CD4-positive, alpha-beta T cell treated with Interleukin-4 for 1 hour (primary cell): ENCODE data around the gene RIPOR2.
"Not testable (repeated sequence)": the region's sequence is repeated elsewhere in the genome, so short reads cannot be mapped to it uniquely, and the experiment has no call there.

Experiments used
- DNase-seq, 2 donors: peaks; one replicate each; pipeline ENCODE4 v3.0.0-alpha.2; 2020 to 2022

RIPOR2 gene

DNA sequence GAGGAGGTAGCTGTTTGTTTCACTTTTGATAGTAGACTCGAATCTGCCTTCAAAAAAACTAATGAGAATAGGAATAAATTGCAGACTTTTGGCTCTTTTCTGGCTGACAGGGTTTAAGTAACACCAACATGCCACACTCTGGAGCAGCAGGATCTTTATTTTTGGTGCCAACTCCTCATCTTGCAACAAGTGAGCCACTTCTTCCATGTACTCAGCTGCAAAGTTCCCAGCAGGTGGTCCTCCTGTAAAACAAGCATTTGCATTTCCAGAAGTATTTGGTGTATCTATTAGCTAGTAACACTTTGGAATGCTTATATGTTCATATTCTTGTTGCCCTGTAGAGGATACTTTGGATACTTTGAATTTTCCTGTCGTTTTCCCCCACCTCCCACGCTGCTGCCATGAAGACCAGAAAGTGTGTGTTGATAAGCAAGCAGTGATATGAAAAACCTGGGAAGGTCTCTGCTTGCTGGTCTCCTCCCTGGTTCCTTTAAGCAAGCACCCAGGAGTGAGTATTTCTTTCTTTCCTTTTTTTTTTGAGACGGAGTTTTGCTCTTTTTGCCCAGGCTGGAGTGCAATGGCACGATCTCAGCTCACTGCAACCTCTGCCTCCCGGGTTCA, 138.1 kb downstream of the RIPOR2 start:
- no peak for DNase-seq

DNA sequence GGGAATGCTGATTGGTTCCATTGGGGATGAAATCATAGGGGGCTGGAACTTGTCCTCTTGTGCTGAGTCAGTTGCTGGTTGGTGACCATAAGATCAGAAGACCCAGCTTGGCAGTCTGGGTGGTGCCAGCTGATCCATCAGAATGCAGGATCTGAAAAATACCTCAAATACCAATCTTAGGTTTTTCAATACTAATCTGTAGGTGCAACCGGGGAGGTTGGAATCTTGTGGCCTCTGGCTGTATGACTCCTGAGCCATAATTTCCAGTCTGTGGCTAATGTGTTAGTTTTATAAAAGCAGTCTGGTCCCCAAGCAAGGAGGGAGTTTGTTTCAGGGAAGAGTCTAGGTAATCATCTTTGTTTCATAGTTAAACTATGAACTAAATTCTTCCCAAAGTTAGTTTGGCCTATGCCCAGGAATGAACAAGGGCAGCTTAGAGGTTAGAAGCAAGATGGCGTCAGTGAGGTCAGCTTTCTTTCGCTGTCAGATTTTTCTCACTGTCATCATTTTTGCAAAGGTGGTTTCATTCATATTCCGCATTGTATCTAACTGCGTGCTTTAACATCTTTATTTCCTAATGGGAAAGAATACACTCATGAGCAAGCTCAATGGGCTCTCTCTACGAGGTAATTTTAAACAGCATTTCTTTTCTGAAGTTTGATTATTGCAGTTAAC, 139.0 kb downstream of the RIPOR2 start:
- DNase-seq: no peak

DNA sequence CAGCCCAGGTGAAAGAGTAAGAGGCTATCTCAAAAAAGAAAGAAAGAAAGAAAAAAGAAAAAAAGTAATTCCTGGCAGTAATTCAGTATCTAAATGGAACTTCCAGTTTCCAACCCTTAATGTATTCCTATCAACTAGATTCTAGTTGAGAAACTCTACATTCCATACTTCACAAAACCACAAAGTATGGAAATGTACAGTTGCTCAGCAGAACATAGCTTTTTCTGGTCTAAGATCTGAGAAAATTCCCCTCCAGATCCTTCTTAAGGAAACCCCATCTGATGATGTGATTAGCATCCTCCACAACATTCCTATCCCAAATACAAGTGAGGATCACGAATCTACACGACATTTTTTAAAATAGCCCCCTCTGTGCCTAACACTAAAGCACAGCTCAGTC, 140.7 kb downstream of the RIPOR2 start:
- DNase-seq: no peak

DNA sequence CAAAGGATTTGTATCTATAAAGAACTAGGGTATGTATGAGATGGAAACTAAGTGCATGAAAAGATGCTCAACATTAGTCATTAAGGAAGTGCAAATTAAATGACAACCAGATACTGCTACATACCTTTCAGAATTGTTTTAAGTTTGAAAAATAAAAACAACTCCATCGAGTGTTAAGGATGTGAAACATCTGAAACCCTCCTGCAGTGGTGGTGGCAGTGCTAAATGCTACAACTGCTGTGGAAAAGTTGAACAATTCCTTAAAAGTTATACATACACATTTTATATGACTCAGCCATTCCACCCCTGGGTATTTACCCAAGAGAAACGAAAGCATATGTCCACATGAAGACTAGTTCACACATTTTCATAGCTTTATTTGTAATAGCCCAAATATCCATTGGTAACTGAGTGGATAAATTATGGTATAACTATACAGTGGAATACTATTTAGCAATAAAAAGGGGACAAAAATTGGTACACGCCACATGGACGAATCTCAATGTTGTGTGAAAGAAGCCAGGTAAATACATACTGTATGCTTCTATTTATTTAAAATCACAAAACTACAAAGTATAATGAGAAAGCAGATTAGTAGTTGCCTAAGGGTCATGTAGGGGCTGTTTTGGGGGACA, 147.6 kb downstream of the RIPOR2 start:
- DNase-seq: no peak

DNA sequence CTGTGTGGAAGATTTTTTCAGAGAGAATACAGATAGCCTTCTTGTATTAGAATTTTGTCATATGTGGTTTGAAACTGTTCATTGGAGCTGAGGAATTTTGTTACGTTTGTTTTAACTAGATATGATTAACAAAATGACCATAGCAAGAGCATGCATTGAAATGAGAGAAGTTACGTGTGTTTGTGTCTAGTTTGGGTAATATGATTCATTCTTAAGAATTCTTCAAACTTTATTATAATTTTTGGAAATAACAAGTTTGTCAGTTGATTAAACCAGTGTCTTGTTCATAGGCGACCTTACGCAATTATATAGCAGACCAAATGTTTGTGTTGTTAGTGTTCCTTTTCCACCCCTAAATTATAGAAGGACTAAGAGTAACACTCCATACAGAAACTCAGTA, 155.6 kb downstream of the RIPOR2 start:
- DNase-seq: no peak

DNA sequence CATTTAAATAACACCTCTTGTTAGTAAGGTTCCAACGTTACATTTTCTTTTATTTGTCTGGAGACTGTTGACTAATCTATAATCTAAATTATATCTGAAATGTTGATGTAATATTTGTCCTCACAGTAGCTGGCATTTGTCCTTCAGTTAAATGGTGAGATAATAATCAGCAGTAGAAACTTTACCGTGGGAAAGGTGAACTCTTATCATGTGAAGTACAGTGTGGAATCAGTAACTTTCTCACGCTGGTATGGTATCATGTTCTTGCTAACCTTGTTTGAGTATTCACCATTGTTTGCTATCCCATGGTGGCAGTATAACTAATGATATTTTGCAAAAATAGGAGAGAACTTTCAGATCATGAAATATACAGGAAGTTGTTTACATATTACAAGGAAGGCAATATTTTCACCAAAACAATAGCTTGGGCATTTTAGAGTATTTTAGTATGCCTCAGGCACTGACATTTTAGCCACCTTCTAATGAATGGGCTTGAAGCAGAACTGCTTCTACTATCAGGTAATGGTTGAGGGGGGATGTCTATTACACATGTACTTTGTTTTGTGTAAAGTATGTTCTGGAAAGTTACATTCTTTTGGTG, 156.2 kb downstream of the RIPOR2 start:
- DNase-seq: no peak

DNA sequence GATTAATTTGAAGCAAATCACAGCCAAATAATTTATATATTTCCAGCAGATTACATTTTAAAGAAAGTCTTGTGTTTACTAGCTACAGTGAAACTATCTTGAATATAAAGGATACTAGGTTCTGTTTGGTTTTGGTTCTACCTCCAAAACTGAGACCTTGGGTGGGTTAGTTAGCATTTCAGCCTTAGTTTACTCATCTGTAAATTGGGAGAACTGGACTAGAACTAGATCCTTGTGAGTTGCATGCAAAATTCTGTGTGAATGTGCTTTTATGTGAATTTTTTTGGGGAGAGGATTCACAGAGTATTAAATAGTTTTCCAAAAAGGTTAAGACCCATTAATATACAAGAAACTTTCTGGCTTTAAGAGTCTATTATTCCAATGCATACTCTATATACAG, 156.9 kb downstream of the RIPOR2 start:
- DNase-seq: no peak

DNA sequence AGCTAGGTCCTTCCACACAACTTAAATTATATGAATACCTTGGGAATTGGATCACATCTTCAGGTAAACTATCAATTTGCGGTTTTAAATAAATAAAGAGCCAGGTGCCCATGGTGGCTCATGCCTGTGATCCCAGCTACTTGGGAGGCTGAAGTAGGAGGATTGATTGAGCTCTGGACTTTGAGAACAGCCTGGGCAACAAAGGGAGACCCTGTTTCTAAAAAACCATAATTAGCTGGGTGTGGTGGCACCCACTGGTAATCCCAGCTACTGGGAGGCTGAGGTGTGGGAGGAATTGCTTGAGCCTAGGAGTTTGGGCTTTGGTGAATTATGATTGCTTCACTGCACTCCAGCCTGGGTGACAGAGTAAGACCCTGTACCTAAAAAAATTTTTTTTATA, 157.6 kb downstream of the RIPOR2 start:
- no peak for DNase-seq

DNA sequence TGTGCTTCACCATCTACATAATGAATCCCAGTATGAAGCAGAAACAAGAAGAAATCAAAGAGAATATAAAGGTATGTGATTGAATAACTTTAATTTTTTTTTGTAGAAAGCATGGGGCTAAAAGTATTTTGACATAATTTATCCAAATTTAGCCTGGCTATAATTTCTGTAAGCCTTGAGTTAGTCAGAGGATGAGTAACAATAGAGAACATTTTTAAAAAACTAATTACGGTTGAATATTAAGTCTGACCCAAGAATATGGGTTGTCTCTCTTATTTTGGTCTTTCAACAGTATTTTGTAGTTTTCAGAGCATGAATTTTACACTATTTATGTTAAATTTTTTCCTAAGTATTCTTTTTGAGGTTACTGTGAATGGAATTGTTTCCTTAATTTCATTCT, 158.5 kb downstream of the RIPOR2 start:
- DNase-seq: no peak

DNA sequence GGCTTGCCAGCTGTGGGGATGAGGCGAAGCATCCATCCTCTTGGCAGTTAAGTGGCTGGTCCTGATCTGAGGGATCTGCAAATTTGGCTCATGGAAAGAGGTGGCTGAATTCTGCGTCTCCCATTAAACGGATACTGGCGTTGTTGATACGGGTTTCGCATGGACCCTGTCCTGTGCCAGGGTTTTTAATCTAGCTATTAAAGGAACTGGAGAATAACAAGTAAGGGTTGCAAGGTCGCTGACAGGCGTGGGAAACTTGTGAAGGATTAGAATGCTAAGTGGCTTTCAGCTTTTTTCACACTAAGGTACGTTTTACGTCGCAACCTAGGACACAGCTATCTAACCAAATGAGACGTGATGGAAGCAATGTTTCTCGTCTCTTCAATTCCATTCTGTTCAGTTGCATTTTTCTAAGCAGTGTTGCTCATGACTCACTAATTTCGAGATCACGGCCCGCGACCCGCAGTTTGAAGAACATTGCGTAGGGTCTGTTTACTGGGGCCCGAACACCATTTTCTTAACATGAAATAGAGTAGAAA, 160.2 kb downstream of the RIPOR2 start:
- peak in 1 of 2 donors; percentile 27 for DNase-seq

DNA sequence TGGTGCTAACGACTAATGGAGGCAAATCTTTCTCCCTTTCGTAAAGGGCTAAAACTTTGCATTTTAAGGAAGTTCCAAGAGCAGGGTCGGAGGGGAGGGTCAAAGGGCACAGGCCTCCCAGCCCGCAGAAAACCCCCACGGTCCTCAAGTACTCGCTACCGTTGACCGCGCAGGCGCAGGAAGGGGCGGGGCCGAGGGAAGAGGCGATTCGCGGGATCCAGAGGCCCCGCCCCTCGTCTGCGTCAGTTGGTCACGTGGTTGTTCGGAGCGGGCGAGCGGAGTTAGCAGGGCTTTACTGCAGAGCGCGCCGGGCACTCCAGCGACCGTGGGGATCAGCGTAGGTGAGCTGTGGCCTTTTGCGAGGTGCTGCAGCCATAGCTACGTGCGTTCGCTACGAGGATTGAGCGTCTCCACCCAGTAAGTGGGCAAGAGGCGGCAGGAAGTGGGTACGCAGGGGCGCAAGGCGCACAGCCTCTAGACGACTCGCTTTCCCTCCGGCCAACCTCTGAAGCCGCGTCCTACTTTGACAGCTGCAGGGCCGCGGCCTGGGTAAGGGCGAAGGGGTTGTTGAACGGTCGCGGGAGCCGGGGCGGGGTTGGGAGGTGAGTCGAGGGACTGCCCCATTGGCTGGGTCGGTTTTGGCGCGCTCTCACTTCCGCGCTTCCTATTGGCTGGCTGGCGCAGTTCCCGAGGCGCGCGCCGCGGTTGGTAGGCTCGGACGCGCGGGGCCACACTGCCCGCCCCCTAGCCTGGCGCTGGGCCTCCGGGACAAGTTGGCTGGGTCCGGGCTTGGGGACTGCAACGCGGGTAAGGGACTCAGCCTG, 160.9 kb downstream of the RIPOR2 start, which contains the start of gene GMNN:
GMNN (plus strand) TSS at position 242 of the 824 bp plus-strand sequence. CDS start 2,310 bp downstream, outside the sequence.
- DNase-seq: peak; percentile 96

DNA sequence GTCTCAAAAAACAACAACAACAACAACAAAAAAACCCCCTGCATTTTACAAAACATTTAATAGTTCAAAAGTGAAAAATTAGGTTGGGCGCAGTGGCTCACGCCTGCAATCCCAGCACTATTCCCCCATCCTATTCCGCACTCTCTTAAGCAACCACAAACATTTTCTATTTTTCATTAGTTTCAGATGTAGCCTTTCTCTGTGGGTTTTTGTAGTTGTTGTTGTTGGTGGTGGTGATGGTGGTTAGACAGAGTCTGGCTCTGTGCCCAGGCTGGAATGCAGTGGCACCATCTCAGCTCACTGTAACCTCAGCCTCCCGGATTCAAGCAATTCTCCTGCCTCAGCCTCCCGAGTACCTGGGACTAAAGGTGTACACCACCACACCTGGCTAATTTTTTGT, 167.4 kb downstream of the RIPOR2 start:
- DNase-seq: no peak

DNA sequence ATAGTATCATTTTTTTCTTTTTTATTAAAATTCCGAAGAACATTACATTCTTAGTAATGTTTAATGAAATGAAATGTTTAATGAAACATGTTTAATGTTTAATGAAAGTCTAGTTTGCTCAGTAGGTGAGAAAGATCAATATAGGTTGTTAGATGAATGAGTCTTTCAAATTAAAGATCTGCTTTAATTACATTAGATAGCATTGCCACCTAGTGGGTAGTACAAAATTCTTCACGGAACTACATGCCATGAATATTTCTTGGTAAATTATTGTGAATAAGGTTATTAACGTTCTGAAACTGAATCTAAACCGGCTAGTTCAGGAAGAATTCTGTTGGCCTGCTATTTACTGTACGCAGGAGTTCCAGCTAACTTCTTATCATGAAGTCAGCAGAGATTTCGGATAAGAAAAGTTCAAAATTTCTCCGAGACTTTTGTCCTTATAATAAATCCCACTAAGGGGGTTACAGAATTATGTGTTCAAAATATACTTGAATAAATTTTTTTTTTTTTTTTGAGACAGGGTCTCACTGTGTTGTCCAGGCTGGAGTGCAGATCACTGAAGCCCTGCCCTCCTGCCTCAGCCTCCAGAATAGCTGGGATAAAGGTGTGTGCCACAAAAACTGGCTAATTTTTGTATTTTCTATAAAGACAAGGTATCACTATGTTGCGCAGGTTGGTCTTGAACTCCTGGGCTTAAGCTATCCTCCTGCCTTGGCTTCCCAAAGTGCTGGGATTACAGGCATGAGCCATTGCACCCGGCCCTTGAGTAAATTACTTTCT, 168.9 kb downstream of the RIPOR2 start:
- DNase-seq: peak in 1 of 2 donors; percentile 62

DNA sequence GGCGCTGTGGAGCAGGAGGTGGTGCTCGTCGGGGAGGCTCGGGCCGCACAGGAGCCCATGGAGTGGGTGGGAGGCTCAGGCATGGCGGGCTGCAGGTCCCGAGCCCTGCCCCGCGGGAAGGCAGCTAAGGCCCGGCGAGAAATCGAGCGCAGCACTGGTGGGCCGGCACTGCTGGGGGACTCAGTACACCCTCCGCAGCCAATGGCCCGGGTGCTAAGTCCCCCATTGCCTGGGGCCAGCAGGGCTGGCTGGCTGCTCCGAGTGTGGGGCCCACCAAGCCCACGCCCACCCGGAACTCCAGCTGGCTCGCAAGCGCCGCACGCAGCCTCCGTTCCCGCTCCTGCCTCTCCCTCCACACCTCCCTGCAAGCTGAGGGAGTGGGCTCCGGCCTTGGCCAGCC, 169.8 kb downstream of the RIPOR2 start:
- DNase-seq: not testable (repeated sequence)

DNA sequence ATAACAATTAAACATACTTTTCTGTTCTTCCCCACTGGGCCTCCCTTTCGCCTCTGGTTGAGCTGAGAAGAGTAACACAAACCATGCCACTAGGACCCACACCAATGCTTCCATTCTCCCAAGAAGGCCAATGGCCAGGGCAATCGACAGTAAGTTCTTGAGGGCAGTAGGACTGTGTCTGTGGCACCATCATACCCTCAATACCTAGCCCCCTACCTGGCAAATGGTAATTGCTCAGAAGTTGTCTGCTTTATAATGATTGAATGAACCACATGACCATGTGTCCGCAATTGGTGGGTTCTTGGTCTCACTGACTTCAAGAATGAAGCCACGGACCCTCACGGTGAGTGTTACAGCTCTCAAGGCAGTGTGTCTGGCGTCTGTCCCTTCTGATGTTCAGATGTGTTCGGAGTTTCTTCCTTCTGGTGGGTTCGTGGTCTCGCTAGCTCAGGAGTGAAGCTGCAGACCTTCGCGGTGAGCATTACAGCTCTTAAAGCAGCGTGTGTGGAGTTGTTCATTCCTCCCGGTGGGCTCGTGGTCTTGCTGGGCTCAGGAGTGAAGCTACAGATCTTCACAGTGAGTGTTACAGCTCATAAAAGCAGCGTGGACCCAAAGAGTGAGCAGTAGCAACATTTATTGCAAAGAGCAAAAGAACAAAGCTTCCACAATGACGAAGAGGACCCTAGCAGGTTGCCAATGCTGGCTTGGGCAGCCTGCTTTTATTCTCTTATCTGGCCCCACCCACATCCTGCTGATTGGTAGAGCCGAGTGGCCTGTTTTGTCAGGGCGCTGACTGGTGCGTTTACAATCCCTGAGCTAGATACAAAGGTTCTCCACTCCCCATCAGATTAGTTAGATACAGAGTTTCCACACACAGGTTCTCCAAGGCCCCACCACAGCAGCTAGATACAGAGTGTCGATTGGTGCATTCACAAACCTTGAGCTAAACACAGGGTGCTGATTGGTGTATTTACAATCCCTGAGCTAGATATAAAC, 170.6 kb downstream of the RIPOR2 start:
- not testable (repeated sequence) for DNase-seq

DNA sequence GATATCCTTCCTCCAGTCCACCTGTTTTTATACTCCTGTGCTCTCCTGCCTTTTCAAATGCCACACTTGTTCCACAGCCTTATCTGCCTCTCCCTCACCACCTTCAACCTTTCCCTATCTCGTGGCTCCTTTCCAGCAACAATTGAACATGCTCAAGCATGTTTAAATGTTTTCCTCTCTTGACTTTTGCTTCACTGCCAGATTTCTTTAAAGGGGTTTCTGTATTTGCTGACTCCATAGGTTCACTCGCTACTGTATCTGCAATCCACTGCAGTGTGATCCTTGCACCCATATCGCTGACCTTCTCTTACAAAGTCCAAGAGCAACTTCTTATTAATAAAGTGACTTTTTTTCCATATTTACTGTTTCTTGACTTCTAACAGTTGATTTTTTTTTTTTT, 172.2 kb downstream of the RIPOR2 start:
- no peak for DNase-seq

DNA sequence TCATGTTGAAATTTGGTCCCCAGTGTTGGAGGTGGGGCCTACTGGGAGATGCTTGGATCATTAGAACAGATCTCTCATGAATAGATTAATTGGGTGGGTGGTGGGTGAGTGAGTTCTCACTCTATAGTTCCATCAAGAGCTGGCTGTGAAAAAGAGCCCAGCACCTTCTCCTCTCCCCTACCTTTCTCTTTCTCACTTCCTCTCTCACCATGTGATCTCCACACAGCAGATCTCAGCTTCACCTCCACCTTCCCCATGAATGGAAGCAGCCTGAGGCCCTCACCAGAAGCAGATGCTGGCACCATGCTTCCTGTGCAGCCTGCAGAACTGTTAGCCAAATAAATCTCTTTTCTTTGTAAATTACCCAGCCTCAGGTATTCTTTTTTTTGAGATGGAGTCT, 173.9 kb downstream of the RIPOR2 start:
- no peak for DNase-seq

DNA sequence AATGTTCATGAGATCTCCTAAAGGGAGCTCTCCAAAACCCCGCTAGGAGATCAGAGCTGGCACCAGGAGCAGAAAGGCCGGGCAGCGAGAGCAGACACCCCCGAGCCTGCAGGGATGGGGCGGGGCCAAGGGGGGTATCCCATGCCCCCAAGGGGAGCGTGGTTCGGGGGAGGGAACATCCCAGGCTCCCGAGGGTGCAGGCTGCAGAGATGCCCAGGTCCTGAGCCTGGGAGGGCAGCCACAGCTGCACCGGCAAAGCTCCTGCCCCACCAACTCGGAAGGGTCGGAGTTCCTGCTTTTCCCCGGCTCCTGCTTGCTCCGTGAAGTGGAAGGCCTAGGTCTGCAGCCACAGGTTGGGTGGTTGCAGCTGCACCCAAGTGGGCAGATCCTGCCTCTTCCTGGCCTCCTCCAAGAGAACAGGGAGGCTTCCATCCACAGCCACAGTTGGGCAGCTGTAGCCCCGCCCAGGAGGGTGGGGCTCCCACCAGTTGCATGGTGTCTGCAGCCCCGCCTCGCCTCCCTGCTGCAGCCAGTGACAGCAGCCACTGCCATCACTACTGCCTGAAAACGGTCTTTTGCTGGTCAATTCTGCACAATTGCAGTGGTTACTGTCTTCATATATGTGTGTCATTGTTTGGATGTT, 174.4 kb downstream of the RIPOR2 start:
- no peak for DNase-seq

DNA sequence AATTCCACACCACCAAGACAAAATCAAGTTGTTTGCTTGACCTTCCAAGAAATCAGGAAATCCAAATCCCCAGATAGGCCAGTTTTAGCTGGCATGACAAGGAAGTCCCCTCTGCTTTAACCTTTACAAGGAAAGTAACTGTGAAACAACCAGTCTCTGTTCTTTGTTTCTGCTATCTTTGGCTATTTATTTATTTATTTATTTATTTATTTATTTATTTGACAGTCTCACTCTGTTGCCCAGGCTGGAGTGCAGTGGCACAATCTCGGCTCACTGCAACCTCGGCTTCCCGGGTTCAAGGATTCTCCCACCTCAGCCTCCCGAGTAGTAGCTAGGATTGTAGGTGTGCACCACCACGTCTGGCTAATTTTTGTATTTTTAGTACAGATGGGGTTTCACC, 175.6 kb downstream of the RIPOR2 start:
- no peak for DNase-seq

DNA sequence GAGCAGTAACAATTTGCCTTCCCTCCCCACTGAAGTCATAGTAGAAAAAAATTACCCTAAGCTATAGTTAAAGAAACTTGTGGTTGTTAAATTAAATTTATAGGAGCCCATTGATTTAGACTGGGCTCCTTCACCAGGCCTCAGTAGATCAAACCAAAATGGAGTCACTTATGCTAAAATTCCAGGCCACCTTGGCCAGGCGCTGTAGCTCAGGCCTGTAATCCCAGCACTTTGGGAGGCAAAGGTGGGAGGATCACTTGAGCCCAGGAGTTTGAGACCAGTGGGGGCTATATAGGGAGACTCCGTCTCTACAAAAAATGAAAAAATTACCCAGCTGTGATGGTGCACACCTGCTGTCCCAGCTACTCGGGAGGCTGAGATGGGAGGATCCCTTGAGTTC, 176.0 kb downstream of the RIPOR2 start:
- no peak for DNase-seq
